Activated naive CD8-positive, alpha-beta T cell treated with anti-CD3 and anti-CD28 coated beads, Interleukin-2, amount 50 U/mL, for 24 hours (primary cell): ENCODE measurements around the gene MMP1.

Experiments
- ATAC-seq: fragments of 150-1000 bp; cut with Tn5 transposase; one replicate; pipeline ENCODE4 v1.10.0; 2021
- DNase-seq: peaks from one replicate; pipeline ENCODE4 v3.0.0; 2021
- H3K27ac Mint-ChIP-seq: one replicate; pipeline ENCODE4 v1.8.0; 2021; ENCODE audit warnings: mild to moderate bottlenecking, mixed read lengths
- H3K27me3 Mint-ChIP-seq: one replicate; pipeline ENCODE4 v1.8.0; 2021; ENCODE audit warnings: mixed read lengths
- H3K36me3 Mint-ChIP-seq: one replicate; pipeline ENCODE4 v1.8.0; 2021; ENCODE audit warnings: low read depth, mixed read lengths
- H3K4me1 Mint-ChIP-seq: one replicate; pipeline ENCODE4 v1.8.0; 2021; ENCODE audit warnings: mixed read lengths
- H3K4me3 Mint-ChIP-seq: one replicate; pipeline ENCODE4 v1.8.0; 2021; ENCODE audit warnings: mild to moderate bottlenecking, moderate library complexity, mixed read lengths
- H3K9me3 Mint-ChIP-seq: one replicate; pipeline ENCODE4 v1.8.0; 2021; ENCODE audit warnings: mixed read lengths

MMP1 gene

DNA sequence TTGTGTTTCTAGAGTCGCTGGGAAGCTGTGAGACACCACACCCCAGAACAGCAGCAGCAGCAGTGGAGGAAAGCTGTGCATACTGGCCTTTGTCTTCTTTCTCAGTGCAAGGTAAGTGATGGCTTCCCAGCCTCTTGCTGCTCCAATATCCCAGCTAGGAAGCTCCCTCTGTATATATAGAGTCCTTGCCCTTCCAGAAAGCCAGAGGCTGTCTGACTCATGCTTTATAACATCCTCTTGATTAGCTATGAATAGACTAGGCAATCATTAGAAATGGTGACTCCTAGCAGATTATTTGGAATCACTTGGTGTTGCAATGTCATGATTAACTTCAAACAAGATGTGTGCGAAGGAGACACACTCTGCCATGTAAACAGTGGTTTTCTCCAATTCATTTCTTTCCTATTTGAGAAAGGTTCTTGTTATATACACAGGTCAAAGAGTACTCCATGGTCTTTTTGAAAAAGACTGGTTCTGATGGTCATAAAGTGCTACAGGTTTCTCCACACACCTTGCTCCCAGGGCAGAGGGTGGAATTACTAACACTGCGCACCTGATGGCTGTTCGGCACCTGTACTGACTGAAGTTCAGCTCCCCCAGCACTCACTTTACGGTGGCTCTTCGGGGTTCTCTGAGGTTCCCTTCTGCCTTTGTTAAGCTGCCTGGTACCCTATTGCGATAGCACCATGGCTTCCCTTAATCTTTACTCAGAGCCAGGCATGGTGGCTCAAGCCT is at the start of gene MMP1:
TSS of gene MMP1 (minus strand) at position 149 of the 735 bp plus-strand sequence. CDS start at position 81, 68 bp downstream.
- no peak within 1 kb of the TSS for H3K4me3 Mint-ChIP-seq
- no peak for ATAC-seq
- no peaks in the 10 kb centered on the region for H3K27me3 Mint-ChIP-seq
- H3K27ac Mint-ChIP-seq, result no peak within 1 kb of the TSS
- DNase-seq, result no peak
- H3K36me3 Mint-ChIP-seq, result no peaks in the 10 kb centered on the region
- no peaks in the 10 kb centered on the region for H3K4me1 Mint-ChIP-seq
- H3K9me3 Mint-ChIP-seq, result no peaks in the 10 kb centered on the region

DNA sequence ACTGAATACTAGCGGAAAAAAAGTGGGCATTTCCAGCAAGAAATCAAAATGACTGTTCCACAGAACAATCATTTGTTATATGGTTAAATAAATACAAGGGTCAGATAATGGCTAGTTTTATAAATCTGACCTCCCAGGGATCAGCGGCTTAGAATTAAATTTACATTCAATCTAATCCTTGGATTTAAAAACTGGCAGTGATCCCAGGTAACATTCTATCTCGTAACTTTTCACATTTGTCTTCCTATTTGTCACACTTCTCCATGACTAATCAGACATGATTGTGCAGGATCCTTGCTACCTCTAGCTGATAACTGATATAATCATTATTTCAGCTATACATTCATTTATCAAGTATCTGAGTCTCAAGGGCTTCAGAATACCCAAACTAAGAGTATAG is 48.3 kb upstream of the MMP1 start:
- Mint-ChIP-seq H3K27me3 (peaks cover 7% of the 10 kb centered on the region), H3K4me1 (no peaks in the 10 kb centered on the region), H3K4me3 (no peak overlapping the region), H3K27ac (no peak overlapping the region), H3K9me3 (no peaks in the 10 kb centered on the region), H3K36me3 (no peaks in the 10 kb centered on the region)
- ATAC-seq (no peak), DNase-seq (no peak)

- H3K4me3 Mint-ChIP-seq, result no peak within 1 kb of the TSS
- H3K9me3 Mint-ChIP-seq, result no peaks in the 10 kb centered on the region
- DNase-seq, result no peak
These were observed 45.5 kb upstream of the MMP1 start, which contains the start of gene MMP3 for GRCh38 chr11:102843489-102843888. TSS of gene MMP3 (minus strand) at chr11:102843609. CDS start at chr11:102843546, 63 bp downstream.

DNA sequence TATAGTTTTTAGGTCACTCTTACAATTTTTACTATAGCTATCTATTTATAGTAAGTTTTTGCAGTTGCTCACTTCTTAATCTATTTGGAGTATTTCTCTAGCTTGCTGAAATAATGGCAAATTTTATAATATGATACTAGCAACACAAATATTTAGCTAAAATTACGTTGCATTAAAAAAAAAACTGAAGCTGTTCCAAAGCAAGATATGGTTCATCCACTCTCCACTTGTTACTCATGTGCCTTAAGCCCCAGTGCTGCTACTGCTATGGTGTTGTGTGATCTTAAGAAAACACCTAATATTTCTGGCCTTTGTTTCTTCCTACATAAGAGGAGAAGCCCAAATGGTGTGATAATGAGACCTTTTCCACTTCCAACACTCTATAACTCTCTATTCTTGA is 45.0 kb upstream of the MMP1 start:
- no peaks in the 10 kb centered on the region for H3K36me3 Mint-ChIP-seq
- no peak for ATAC-seq

More at GRCh38 chr11:102843489-102843888, 45.5 kb upstream of the MMP1 start, which contains the start of gene MMP3:
- no peak for ATAC-seq
- H3K27ac Mint-ChIP-seq, result no peak within 1 kb of the TSS
- H3K36me3 Mint-ChIP-seq, result no peaks in the 10 kb centered on the region
- H3K27me3 Mint-ChIP-seq, result peaks cover 5% of the 10 kb centered on the region
- no peaks in the 10 kb centered on the region for H3K4me1 Mint-ChIP-seq

GRCh38 chr11:102840018-102840417 is 42.1 kb upstream of the MMP1 start:
- Mint-ChIP-seq H3K4me3 (no peak overlapping the region), H3K27ac (no peak overlapping the region), H3K9me3 (no peaks in the 10 kb centered on the region), H3K27me3 (no peaks in the 10 kb centered on the region), H3K4me1 (no peaks in the 10 kb centered on the region), H3K36me3 (no peaks in the 10 kb centered on the region)
- ATAC-seq (no peak), DNase-seq (no peak)

More for the DNA sequence above, 45.0 kb upstream of the MMP1 start:
- H3K27me3 Mint-ChIP-seq, result peaks cover 5% of the 10 kb centered on the region
- DNase-seq, result no peak
- H3K9me3 Mint-ChIP-seq, result no peaks in the 10 kb centered on the region
- no peak overlapping the region for H3K4me3 Mint-ChIP-seq
- H3K4me1 Mint-ChIP-seq, result no peaks in the 10 kb centered on the region
- no peak overlapping the region for H3K27ac Mint-ChIP-seq

- H3K27me3 Mint-ChIP-seq, result peaks cover 3% of the 10 kb centered on the region
- no peaks in the 10 kb centered on the region for H3K9me3 Mint-ChIP-seq
- no peaks in the 10 kb centered on the region for H3K36me3 Mint-ChIP-seq
- ATAC-seq (no peak), DNase-seq (no peak)
- no peaks in the 10 kb centered on the region for H3K4me1 Mint-ChIP-seq
- H3K27ac Mint-ChIP-seq, result no peak overlapping the region
- H3K4me3 Mint-ChIP-seq, result no peak overlapping the region
These were observed 39.7 kb upstream of the MMP1 start for GRCh38 chr11:102837646-102838045.

DNA sequence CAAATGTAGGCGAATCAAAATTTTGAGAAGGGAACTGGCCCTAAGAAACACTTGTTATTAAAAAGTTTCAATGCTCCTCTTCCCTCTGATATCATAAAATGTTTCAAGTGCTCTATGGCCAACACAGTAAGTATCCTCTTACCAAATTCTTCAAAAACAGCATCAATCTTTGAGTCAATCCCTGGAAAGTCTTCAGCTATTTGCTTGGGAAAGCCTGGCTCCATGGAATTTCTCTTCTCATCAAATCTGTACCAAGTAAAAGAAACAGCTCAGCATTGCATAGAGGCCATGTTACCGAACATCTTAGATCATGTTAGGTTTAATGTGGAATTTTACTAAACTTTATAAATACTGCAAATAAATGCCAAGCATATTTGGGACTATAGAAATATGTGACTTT is 39.2 kb upstream of the MMP1 start:
- Mint-ChIP-seq H3K9me3 (no peaks in the 10 kb centered on the region), H3K4me1 (no peaks in the 10 kb centered on the region), H3K27me3 (peaks cover 7% of the 10 kb centered on the region), H3K36me3 (no peaks in the 10 kb centered on the region), H3K4me3 (no peak overlapping the region), H3K27ac (no peak overlapping the region)
- ATAC-seq (no peak), DNase-seq (no peak)

GRCh38 chr11:102836290-102836875 is 38.4 kb upstream of the MMP1 start:
- no peaks in the 10 kb centered on the region for H3K4me1 Mint-ChIP-seq
- no peak overlapping the region for H3K27ac Mint-ChIP-seq
- H3K27me3 Mint-ChIP-seq, result peaks cover 14% of the 10 kb centered on the region
- no peak overlapping the region for H3K4me3 Mint-ChIP-seq
- H3K9me3 Mint-ChIP-seq, result no peaks in the 10 kb centered on the region
- DNase-seq, result no peak
- H3K36me3 Mint-ChIP-seq, result no peaks in the 10 kb centered on the region
- no peak for ATAC-seq

- Mint-ChIP-seq H3K4me3 (no peak overlapping the region), H3K27ac (no peak overlapping the region), H3K36me3 (no peaks in the 10 kb centered on the region), H3K4me1 (no peaks in the 10 kb centered on the region), H3K27me3 (peaks cover 20% of the 10 kb centered on the region), H3K9me3 (no peaks in the 10 kb centered on the region)
- no peak for DNase-seq
- no peak for ATAC-seq
These were observed 35.8 kb upstream of the MMP1 start for GRCh38 chr11:102833731-102834130.

GRCh38 chr11:102832612-102833011 is 34.7 kb upstream of the MMP1 start:
- no peak for DNase-seq
- Mint-ChIP-seq H3K27ac (no peak overlapping the region), H3K27me3 (peaks cover 20% of the 10 kb centered on the region), H3K36me3 (no peaks in the 10 kb centered on the region), H3K9me3 (no peaks in the 10 kb centered on the region), H3K4me3 (no peak overlapping the region), H3K4me1 (no peaks in the 10 kb centered on the region)
- no peak for ATAC-seq

- Mint-ChIP-seq H3K36me3 (no peaks in the 10 kb centered on the region), H3K27me3 (peaks cover 20% of the 10 kb centered on the region), H3K27ac (no peak overlapping the region), H3K4me3 (no peak overlapping the region), H3K4me1 (no peaks in the 10 kb centered on the region), H3K9me3 (no peaks in the 10 kb centered on the region)
- ATAC-seq (no peak), DNase-seq (peak; percentile 19)
These were observed 33.8 kb upstream of the MMP1 start for GRCh38 chr11:102831489-102832440.

DNA sequence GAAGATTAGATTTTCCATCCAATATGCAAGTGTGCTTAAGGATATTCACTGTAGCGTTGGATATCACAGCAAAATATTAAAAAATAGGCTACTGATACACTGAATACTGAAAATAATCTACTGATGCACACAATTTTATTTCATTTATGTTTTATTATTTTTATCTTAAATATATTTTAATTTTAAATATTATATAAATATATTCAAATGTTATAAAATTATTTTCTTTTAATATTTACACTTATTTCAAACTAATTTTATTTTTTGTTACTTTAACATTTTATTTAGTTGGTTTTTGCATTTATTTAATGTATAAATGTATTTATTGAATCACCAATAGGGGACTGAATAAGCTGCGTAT is 33.1 kb upstream of the MMP1 start:
- ATAC-seq, result no peak
- Mint-ChIP-seq H3K27me3 (peaks cover 20% of the 10 kb centered on the region), H3K27ac (no peak overlapping the region), H3K4me1 (no peaks in the 10 kb centered on the region), H3K9me3 (no peaks in the 10 kb centered on the region), H3K36me3 (no peaks in the 10 kb centered on the region), H3K4me3 (no peak overlapping the region)
- no peak for DNase-seq

DNA sequence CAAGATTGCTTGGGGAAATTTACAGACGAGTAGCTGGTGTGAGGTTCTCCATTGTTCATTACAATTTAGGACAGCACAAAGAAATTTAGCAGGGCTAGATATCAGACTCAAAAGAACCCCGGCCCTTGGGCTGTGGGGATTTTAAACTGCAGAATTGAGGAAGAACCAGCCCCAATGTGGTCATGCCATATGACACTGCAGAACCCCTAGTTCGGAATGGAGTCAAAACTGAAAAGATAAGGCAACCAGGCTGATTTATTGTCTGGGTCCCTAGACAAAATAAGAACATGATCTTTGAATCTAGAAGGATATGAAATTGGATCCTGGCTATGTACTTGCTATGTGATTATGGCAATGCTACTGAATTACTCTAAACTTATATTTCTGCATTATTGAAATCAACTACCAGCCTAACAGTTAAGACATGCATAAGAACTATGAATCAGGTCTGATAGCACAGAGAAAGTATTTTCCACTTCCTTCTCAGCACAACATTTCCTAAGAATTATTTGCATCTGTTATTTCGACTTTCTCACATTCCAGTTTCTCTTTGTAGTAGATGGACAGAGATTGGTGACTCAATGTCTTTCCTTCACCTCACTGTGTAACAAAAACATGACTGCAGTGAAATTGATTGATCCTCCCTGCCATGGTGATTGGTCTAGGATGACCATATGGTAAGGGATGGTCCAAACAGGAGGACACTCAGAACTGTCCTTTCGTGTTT is 32.2 kb upstream of the MMP1 start:
- Mint-ChIP-seq H3K4me3 (no peak overlapping the region), H3K4me1 (no peaks in the 10 kb centered on the region), H3K9me3 (no peaks in the 10 kb centered on the region), H3K27ac (no peak overlapping the region), H3K36me3 (no peaks in the 10 kb centered on the region), H3K27me3 (peaks cover 25% of the 10 kb centered on the region)
- no peak for DNase-seq
- no peak for ATAC-seq

DNA sequence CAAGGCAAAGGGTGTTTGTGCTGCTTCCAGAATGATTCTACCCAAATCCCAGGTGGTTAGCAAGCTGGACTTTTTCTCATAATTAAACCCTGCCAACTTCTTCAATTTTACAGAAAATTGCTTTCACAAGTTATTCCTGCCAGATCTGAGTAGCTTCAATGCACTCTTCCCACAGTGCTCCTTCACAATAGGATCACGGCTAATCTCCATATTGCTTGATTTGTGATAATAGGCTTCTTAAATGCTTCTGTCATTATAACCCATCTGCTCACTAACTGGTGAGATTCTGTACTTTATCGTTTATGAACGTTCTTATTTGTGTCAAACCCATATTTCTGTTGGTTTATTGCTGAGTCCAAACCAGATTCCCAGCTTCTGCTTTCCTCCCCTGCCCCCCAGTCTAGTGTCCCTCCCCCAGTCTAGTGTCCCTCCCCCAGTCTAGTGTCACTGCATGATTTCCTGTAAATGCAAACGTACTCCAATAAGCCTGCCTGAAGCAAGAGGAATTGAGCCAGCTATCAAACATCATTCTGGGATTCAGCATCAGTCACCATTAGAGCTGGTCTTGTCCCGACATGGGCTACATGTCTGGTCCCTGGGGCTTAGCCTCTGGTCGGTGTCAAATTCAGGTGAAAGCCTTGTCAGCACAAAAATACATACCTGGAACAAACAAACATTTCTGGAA is 31.5 kb upstream of the MMP1 start:
- no peak overlapping the region for H3K4me3 Mint-ChIP-seq
- no peak for ATAC-seq
- no peaks in the 10 kb centered on the region for H3K9me3 Mint-ChIP-seq

More for the DNA sequence above, 31.5 kb upstream of the MMP1 start:
- Mint-ChIP-seq H3K4me1 (no peaks in the 10 kb centered on the region), H3K27me3 (peaks cover 25% of the 10 kb centered on the region), H3K27ac (no peak overlapping the region), H3K36me3 (no peaks in the 10 kb centered on the region)
- no peak for DNase-seq
